GM20431 (cell line): Measurements from ENCODE around the gene SH3PXD2B.

Experiments
- in situ Hi-C: fragments of 300-500 bp; cut with MseI, MboI; formaldehyde crosslinking; loops from one replicate; pipeline ENCODE4 v1.15.0; 2020; ENCODE audit warnings: low sequenced_read_pairs; ENCODE audit not compliant: unreplicated experiment

The SH3PXD2B gene

DNA sequence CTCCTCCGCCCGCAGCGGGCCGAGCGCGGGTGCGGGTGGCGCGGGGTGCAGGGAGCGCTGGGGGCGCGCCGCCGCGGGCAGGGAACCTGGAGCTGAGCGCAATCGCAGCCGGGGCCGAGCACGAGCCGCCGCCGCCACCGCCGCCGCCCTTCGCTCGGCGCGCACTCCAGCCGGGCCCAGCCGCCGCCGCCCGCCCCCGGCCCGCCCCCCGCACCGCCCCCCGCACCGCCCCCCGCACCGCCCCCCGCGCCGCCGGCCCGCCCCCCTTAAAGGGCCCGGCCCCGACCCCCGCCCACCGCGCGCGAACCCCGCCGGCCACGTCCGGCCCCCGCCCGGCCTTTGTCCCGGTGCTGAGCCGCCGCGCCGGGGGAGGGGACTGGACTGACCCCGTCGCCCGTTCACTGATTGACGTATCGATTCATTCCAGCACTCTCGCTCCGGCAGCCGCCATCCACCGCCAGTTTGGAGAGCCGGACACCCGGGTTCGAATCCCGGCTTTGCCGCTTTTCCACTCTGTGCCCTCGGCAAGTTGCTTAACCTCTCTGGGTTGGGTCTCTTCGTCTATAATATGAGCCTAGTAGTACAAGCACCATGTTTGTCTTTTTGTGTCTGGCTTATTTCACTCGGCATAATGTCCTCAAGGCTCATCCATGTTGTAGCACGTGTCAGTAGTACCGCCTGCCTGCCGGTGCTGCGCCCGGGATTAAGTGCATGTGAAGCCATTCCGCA, at the start of gene SH3PXD2B:
SH3PXD2B (minus strand) TSS at position 168 of the 729 bp plus-strand sequence. CDS start 173 bp downstream, outside the sequence.
- in situ Hi-C loops: no loop called here

DNA sequence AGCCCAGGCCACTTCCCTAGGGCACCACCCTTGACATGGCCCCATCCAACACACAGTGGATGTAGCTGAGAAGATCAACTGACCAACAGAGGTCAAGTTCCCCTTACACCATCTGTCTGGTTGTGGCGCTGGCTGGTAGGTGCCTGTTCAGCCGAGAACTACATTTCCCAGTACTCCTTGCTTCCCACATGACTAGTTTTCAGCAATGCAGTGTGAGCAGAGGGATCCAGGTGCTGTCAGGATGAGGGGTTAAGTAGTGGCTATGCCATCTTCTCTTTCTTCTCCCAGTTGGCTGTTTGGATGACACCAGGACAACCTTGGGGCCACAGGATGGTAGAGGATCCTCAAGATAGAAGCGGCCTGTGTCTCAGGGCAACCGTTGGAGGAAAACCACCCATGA, 48.6 kb upstream of the SH3PXD2B start:
- in situ Hi-C loops: no loop called here

DNA sequence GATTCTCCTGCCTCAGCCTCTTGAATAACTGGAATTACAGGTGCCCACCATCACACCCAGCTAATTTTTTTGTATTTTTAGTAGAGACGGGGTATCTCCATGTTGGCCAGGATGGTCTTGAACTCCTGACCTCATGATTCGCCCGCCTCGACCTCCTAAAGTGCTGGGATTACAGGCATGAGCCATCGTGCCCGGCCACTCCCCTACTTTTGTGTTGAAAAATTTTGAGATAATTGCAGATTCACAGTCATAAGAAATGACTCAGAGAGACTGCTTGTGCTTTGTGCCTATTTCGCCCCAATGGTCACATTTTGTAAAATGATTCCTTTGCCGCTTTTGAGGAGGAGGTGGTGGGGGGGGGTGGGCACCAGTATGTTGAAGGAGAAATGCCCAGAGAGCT, 48.1 kb upstream of the SH3PXD2B start:
- in situ Hi-C loops: no loop called here

DNA sequence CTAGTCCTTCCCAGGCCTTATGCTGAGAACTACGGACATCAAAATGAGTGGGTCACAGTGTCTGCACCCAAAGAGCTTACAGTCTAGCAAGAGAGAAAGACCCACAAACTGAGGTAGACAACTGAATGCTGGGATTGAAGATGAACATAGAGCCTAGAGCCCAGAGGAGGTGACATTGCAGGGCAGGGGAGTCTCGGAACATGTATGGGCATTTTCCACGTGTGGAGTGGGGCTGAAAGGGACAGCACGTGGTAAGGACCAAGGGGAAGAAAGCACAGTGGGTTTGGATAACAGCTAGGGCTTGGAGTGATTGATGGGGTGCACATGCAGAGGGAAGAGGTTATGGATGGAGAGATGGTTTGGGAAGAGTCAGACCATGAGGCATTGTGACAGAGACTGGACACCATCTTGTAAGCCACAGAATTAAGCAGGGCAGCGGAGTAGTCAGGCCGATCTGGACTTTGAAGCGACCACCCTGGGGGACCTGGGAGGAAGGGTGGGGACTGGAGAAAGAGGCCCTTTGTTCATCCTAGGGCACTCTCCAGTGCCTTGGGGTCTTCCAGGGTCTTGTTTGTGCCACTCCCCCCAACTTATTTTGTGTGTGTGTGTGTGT, 47.5 kb upstream of the SH3PXD2B start:
- in situ Hi-C loops: no loop called here

DNA sequence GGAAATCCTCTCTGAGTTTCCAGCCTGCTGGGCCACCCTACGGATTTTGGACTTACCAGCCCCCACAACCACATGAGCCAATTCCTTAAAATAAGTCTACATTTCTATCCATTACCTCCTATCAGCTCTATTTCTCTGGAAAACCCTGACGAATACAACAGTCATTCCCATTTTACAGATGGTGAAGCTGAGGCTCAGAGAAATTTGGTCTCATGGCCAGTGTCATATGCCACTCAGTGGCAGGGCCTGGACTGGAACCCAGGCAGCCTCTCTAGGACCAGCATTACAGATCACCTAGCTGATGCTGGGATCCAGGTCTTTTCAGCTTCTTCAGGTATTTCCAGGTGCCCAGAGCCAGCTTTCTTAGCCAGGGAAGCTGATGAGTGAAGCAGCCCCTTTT, 45.0 kb upstream of the SH3PXD2B start:
- in situ Hi-C loops: loop anchor here (25.0 kb wide), 1 partner anchor 438 kb away; no protein-coding TSS in a partner anchor

DNA sequence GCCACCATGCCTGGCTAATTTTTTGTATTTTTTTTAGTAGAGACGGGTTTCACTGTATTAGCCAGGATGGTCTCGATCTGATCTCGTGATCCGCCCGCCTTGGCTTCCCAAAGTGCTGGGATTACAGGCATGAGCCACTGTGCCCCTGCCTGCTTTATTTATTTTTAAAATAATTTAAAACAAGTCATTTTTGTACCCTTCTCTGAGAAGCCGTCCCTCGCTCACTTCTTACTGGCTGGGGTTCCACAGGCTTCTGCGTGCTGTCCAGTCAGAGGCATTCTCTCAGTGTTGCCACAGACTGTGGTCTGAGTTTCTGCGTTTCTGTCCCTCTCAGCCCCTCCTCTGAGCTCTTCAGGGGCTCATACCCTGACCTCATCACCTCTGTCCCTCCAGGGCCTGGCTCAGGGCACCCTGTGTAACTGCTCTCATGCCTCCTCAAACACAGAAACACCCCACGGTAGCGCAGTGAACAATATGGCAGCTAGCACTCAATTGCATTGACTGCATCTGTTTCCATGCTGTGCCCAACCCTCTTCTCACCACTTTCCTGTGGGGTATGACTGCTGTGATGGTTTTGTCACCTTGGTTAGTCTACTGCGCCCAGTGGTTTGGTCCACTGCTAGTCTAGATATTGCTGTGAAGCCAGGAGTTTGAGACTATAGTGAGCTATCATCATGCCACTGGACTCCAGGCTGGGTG, 44.3 kb upstream of the SH3PXD2B start:
- in situ Hi-C loops: loop anchor here (25.0 kb wide), 1 partner anchor 439 kb away; no protein-coding TSS in a partner anchor

DNA sequence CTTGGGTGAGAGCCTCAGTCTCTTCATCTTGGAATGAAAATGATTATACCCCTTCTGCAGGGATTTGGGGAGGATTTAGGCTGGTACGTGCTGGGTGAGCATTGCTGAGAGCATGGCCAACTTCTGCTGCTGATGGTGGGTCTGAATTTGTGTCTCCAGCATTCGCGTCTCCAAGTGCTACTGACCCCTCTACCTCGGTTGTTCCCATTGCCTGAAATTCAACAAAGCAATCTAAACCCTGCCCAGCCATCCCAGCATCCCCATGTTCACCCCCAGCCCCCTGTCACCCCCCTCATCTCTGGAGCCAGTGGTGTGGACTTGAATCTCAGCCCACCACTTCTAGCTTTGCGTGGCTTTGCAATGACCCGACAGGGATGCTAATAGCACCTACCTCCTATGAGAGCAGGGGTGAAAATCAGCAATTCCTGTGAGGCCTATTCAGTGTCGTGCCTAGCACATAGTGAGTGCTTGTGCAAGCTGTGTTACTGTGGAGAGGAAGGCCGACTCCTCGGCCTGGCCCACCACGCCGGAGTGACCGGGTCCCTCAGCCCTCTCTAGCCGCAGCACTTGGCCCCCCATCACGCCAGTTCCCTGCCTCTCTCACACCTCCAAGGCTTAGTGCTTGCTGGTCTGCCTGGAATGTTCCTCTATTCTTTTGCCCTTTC, 43.4 kb upstream of the SH3PXD2B start:
- in situ Hi-C loops: loop anchor here (25.0 kb wide), 1 partner anchor 440 kb away; no protein-coding TSS in a partner anchor

DNA sequence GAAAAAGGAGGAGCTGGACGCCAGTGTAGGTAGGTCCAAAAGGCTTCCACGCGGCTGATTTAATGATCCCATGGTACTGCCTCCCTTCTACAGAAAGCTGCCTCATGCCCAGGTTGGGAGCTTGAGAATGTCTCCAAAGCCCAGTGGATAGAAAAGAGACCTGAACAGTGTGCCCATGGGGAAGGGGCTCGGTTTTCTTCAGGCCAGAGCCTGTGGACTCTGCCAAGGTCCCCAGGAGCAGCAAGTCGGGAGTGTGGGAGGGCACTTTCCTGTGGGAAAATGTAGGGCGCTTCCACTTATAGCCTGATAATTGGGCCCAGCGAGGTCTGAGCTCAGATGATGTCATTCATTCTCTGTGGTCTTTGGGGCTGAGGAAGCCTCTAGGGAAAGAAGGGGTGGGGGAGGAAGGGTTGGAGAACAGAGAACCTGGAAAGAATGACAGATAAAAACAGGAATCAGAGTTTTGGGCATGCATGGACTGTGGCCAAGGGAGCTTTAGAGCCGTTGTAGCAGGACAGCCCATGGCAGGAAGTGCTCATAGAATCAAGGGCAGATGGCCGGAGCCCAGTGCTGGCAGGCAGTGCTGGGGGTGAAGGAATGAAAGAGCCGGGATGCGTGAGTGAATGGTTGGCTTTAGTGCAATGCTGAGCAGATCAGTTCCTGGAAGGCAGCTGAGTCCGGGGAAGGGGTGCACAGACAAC, 42.5 kb upstream of the SH3PXD2B start:
- in situ Hi-C loops: loop anchor here (25.0 kb wide), 1 partner anchor 440 kb away; no protein-coding TSS in a partner anchor

DNA sequence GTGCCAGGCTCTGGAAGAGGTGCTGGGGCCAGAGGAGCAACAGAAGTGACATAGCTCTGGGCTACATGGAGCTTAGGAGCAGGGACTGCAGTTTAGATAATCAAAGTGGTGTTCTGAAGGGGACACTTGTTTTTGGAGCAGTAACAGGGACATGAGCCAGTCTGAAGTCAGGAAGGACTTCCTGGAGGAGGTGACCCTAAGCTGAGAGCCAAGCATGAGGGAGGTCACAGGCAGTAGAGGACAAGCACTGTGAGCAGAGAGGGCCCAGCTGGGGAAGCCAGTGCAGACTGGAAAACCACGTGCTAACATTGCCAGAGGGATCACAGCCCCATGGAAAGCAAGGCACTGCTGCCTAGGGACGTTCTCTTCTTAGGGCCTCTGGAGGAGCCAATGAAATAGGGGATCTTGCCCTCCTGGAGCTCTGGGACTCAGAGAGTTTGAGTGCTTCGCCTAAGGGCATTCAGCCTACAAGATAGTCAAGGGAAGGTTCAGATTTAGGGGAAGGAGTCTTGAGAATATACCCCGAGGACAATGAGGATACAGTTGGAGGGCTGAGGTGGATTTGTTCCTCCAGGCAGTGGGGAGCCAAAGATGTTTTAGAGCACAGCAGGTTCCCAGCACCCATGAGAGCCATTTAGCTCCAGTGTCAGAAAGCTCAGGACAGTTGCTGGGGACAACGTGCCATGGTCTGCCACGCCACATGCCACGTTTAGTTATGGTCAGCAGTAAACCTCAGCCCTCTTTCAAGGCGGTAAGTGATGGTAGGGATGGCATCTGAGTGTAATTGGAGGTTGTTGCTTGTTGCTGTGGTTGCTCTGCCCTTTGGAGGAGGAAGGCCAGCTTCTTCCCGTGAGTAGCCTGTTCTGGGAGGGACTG, 40.5 kb upstream of the SH3PXD2B start:
- in situ Hi-C loops: loop anchor here (25.0 kb wide), 1 partner anchor 442 kb away; no protein-coding TSS in a partner anchor

DNA sequence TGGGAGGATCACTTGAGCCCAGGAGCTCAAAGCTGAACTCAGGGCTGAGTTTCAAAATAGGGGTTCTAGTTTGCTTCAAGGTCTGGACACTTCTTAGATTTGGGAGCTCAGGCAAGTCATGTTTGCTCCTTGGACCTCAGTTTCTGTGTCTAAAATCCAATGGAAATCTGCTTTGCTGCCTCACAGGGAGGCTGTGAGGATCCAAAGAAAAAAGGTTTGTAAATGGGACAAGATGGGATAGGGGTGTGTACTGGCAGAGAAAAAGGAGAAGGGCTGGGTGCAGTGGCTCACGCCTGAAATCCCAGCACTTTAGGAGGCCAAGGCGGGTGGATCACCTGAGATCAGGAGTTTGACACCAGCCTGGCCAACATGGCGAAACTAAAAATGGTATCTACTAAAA, 39.6 kb upstream of the SH3PXD2B start:
- in situ Hi-C loops: loop anchor here (25.0 kb wide), 1 partner anchor 443 kb away; no protein-coding TSS in a partner anchor

DNA sequence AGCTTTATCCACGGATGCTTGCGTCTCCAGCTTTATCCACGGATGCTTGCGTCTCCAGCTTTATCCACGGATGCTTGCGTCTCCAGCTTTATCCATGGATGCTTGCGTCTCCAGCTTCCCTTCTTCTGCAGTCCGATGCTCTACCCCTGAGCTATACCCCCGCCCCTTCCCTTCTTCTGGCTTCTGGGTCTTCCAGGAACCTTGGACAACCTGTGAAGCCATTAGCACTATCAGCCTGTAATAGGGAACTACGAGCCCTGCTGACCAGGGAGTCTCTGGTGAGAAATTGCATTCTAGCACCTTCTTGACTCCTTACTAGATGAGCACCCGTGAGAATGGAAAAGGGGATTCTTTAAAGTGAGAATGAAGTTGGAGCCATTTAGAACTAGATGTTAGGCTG, 39.1 kb upstream of the SH3PXD2B start:
- in situ Hi-C loops: loop anchor here (25.0 kb wide), 1 partner anchor 444 kb away; no protein-coding TSS in a partner anchor

DNA sequence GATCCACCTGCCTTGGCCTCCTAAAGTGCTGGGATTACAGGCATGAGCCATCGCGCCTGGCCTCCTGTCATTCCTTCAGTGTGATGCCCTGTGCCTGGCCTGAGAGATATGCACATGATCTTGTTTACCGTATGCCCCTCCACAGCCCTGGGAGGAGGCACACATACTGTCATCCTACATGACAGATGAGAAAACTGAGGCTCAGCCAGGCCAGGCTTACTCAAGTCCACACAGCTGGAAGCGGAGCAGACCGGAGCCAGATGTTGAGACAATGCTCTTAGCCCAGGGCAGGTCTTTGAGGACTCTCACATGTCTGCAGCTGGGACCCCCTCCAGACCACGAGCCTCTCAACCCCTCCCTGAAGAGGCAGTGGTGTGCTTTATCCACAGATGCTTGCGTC, 38.7 kb upstream of the SH3PXD2B start:
- in situ Hi-C loops: loop anchor here (25.0 kb wide), 1 partner anchor 444 kb away; no protein-coding TSS in a partner anchor

DNA sequence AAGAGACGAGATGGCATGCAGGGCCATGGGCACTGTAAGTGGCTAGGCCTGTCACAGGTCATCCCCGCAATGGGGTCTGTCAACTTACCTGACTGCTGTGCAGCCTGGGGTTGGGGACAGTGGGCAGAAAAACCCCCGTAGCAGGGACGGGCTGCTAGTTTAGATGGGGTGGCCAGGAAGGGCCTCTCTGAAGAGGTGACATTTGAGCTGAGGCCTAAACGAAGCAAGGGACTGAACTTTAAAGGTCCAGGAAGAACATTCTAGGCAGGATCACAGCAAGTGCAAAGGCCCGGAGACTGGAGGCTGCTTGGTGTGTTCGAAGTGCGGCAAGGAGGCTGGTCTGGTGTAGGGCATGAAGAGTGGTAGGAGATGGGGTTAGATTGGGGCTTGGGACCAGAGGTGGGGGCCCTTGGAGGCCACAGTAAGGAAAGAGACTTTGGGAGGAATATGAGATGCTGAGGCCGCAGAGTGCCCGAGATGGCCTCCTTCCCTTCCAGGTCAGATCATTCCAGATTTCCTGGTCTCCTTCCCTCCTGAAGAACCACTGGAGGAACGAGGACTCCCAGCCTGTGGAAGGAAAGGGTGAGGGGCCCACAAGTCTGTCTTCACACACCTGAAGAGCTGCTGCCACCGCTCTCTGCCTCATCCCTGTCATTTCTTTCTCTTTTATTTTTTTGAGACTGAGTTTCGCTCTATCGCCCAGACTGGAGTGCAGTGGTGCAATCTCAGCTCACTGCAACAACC, 37.9 kb upstream of the SH3PXD2B start:
- in situ Hi-C loops: loop anchor here (25.0 kb wide), 1 partner anchor 445 kb away; no protein-coding TSS in a partner anchor

DNA sequence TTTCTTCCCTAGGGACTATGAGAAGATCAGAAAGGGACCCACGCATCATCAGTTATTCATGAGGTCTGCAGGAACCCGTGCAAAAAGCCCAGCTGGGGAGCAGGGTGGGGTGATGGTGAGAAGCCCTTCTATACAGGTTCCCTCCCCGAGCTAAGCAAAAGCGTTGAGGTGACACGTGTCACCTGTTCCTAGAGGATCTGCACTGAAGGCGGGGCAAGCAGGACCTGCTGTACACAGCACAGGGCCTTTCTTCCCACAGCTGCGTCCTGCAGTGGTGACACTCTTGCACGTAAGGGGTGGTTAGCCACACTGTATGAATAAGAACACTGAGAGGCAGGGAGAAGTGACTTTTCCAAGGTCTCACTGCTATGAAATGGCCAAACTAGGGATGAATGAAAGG, 37.2 kb upstream of the SH3PXD2B start:
- in situ Hi-C loops: loop anchor here (25.0 kb wide), 1 partner anchor 446 kb away; no protein-coding TSS in a partner anchor

DNA sequence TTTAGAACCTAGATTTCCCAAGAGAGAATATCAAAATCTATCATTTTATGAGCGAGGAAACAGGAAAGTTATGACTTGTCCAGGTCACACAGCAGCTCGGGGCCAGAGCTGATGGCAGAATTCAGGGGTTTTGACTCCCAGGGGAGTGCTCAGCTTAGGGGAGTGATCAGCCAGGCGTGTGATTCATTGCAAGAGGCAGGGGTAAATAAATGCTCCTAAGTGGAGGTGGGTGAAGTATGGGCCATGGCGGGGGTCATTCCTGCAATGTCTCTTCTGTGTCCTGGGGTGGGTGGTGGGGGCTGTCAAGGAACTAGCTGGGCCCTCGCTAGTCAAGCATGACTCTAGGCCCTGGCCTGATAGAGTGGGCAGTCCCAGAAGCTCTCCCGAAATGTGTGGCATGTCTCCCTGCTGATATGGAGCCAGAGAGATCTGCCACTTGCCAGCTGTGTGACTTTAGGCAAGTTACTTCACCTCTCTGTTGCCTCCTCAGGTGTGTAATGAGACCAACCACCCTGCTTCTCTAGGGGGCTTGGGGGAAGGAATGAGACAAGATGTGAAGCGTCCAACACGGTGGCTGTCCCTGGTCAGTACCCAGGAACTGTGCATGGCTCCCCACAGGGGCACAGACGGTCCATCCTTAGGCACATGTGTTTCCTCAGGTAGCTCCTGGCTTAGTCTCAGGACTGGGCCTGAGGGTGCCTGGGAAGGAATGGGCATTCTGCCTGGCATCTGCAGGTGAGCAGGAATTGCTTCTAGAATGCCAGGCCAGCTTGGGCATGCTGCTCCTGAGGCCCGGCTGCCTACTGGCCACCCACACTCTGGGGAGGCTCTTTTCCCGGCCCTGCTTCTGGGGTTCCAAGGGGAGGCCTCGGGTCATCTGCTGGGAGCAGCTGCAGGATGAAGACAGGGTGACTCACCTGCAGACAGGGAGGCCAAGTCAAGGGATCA, 36.5 kb upstream of the SH3PXD2B start:
- in situ Hi-C loops: loop anchor here (25.0 kb wide), 1 partner anchor 447 kb away; no protein-coding TSS in a partner anchor

DNA sequence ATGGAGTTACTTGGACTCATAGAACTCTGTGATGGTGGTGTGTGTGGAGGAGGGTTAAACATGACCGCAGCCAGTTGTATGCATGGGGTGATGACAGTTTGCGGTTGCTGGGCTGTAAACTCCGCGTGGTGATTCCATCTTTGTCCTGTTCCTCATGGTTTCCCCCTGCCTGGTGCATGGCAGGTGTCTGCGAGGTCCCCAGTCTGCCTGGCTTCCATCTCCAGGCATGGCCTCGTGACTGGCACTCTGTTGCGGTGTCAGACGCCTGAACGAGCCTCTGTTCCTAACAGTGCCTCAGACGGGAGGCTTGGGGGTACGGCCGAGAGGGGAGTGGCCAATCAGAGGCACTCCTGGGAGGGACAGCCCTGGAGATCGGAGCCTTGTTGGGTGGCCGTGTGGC, 33.9 kb upstream of the SH3PXD2B start:
- in situ Hi-C loops: loop anchor here (25.0 kb wide), 1 partner anchor 449 kb away; no protein-coding TSS in a partner anchor
